Activated naive CD4-positive, alpha-beta T cell treated with anti-CD3 and anti-CD28 coated beads, Interleukin-2, amount 10 ng/mL, durations not matched to agents 5 hours and 36 hours (primary cell): ENCODE measurements around the gene TNRC6B. TPM values are rescaled to one million over a fixed set of nuclear protein-coding genes. Genes with fewer than 3 reads are reported as not detected.

Experiments used
- total RNA-seq, 2 experiments: library from RNA; stranded (reverse); gene quantifications; one replicate each; pipeline ENCODE4 v1.2.3, GENCODE V29; 2021

The TNRC6B gene, protein sequence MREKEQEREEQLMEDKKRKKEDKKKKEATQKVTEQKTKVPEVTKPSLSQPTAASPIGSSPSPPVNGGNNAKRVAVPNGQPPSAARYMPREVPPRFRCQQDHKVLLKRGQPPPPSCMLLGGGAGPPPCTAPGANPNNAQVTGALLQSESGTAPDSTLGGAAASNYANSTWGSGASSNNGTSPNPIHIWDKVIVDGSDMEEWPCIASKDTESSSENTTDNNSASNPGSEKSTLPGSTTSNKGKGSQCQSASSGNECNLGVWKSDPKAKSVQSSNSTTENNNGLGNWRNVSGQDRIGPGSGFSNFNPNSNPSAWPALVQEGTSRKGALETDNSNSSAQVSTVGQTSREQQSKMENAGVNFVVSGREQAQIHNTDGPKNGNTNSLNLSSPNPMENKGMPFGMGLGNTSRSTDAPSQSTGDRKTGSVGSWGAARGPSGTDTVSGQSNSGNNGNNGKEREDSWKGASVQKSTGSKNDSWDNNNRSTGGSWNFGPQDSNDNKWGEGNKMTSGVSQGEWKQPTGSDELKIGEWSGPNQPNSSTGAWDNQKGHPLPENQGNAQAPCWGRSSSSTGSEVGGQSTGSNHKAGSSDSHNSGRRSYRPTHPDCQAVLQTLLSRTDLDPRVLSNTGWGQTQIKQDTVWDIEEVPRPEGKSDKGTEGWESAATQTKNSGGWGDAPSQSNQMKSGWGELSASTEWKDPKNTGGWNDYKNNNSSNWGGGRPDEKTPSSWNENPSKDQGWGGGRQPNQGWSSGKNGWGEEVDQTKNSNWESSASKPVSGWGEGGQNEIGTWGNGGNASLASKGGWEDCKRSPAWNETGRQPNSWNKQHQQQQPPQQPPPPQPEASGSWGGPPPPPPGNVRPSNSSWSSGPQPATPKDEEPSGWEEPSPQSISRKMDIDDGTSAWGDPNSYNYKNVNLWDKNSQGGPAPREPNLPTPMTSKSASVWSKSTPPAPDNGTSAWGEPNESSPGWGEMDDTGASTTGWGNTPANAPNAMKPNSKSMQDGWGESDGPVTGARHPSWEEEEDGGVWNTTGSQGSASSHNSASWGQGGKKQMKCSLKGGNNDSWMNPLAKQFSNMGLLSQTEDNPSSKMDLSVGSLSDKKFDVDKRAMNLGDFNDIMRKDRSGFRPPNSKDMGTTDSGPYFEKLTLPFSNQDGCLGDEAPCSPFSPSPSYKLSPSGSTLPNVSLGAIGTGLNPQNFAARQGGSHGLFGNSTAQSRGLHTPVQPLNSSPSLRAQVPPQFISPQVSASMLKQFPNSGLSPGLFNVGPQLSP (N-terminal part only)
- 10 to 100 TPM; 68.3 to 68.5 TPM for total RNA-seq

GRCh38 chr22:40177738-40178416, at the start of gene TNRC6B:
TSS of gene TNRC6B (plus strand) at chr22:40177925. CDS start at chr22:40178136, 211 bp downstream.

DNA sequence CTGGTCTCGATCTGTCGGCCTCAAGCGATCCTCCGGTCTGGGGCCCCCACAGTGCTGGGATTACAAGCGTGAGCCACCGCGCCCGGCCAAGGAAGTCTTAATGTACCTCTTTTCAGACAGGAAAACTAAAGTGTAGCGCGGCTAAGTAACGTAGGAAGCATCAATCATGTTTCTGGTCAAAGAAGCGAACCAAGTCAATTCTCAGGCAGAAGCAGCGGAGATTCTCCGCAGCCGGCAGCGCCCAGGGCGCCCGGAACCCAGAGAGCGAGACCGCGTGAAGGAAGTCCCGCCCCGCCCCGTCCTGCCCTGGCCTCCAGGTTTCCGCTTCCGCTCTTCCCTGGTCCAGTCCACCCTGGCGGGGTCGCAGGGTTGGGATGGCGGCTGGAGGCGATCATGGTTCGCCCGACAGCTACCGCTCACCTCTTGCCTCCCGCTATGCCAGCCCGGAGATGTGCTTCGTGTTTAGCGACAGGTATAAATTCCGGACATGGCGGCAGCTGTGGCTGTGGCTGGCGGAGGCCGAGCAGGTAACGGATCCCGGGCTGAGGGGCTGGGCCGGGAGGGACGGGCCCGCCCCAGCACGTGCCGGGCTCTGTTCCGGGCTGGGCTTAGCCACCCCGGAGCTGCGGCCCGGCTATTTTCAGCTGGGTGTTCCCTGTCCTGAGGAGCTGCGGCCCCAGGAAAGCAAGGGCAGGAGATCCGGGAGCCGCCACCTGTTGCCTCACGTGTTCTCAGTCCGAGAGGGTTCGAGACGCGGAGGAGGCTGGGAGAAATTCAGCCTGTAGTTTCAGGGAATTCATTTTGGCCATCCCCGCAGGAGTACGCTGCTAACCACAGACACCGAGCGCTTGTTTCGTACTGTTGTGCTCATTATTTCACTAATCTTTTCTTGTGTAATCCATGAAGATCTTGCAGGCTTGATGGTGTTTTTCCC, 168.7 kb downstream of the TNRC6B start, which contains the start of gene ADSL:
Gene ADSL, plus strand, starts transcription at position 316 of the 934 bp plus-strand sequence. Its CDS starts 59 bp downstream, at position 375.

Other genes with a start within 250 kb of the TNRC6B start
- 1 to 10 TPM; 4.2 to 5.3 TPM for gene TMA7B, start 217.5 kb upstream of the TNRC6B start, total RNA-seq
- gene FAM83F, start 183.0 kb upstream of the TNRC6B start, total RNA-seq, result under 1 TPM; 0.08 to 0.12 TPM
- 100 to 1,000 TPM; 129 to 132 TPM for gene ADSL, start 168.6 kb downstream of the TNRC6B start, total RNA-seq
- gene SGSM3, start 192.7 kb downstream of the TNRC6B start, total RNA-seq, result 10 to 100 TPM; 81.8 to 95.1 TPM